ENCODE measurements around the gene OR51E1.

Gene OR51E1, protein sequence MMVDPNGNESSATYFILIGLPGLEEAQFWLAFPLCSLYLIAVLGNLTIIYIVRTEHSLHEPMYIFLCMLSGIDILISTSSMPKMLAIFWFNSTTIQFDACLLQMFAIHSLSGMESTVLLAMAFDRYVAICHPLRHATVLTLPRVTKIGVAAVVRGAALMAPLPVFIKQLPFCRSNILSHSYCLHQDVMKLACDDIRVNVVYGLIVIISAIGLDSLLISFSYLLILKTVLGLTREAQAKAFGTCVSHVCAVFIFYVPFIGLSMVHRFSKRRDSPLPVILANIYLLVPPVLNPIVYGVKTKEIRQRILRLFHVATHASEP

DNA sequence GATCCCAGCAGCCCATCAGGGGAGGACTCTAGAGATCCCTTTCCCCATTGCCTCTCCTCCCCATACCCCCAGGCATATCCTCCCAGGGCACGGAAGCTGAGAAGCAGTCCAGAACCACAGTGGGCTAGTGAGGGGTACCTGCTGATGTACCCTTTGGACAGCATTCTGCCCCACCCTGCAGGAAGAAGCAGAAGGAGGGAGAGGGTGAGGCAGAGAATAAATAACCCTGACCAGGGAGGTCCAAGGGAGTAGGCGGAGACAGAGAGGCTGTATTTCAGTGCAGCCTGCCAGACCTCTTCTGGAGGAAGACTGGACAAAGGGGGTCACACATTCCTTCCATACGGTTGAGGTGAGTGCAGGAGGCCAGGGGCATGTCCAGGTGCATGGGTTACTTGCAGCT is at the start of gene OR51E1:
Gene OR51E1 (plus strand): TSS at position 301 of the 400 bp plus-strand sequence. CDS start 8,545 bp downstream, outside the sequence.
- peak within 1 kb of the TSS in 1 of 2 donors; percentile 3 for H3K27ac ChIP-seq
- H3K4me3 ChIP-seq = peak within 1 kb of the TSS; percentile 31

DNA sequence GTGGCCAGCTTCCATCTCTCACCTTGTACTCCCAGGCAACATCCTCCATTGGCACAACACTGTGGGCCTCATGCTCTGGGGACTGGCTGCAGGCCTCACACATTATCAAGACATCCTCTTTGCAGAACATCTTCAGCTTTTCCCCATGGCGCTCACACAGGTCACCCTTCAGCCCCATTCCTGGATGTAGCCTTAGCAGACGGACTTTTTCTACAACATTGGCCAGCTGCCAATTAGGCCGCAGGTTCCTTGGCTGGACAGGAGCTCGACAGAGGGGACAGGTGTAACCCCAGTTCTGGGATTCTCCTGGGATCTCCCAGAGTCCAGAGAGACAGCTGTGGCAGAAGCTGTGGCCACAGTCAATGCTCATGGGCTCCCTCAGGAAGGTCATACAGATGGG is 38.7 kb upstream of the OR51E1 start:
- TF ChIP-seq, protein P1, sequence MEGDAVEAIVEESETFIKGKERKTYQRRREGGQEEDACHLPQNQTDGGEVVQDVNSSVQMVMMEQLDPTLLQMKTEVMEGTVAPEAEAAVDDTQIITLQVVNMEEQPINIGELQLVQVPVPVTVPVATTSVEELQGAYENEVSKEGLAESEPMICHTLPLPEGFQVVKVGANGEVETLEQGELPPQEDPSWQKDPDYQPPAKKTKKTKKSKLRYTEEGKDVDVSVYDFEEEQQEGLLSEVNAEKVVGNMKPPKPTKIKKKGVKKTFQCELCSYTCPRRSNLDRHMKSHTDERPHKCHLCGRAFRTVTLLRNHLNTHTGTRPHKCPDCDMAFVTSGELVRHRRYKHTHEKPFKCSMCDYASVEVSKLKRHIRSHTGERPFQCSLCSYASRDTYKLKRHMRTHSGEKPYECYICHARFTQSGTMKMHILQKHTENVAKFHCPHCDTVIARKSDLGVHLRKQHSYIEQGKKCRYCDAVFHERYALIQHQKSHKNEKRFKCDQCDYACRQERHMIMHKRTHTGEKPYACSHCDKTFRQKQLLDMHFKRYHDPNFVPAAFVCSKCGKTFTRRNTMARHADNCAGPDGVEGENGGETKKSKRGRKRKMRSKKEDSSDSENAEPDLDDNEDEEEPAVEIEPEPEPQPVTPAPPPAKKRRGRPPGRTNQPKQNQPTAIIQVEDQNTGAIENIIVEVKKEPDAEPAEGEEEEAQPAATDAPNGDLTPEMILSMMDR (IDR thresholded peaks at IDR 0.05) = no peak
- no peak overlapping the region for H3K4me3 ChIP-seq
- H3K27ac ChIP-seq = no peak overlapping the region
- no peak for DNase-seq (ENCODE audit: low spot score)

More for the DNA sequence above, at the start of gene OR51E1:
- no peak for DNase-seq (ENCODE audit: low spot score)
- TF ChIP-seq, protein P1 (IDR thresholded peaks at IDR 0.05) = no peak

DNA sequence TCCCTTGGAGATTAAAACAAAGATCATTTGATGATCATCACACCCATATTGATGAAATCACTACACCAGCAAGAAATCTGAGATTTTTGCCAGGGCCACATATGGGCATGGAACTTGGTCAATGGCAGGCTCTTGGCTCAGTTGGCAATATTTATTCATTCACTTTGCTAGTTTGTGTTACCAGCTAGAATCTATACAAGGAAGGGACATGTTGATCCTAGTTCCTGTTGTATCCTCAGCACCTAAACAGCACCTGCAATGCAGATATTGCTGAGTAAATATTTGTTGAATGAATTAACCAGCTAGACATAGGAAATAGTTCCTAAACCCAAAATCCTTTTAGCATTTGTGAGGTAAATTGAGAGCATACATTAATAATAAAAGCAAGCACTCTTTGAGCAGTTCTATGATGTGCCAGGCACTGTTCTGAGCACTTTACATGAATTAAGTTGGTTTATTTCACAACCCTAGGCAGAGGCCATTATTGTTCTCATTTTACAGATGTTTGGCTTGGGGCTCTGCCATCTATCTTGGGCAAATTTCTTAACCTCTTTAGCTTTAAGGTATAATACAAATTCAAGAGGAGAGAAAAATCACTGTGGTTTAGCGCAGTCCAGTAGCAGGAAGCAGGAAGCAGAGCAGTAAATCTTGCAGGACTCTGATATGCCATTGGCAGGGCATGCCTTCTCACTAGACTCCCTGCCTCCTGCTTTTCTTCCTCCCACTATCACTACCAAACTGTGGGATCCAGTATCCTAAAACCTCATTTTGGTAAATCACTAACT is 37.4 kb upstream of the OR51E1 start:
- peak overlapping the region; percentile 72 for H3K4me3 ChIP-seq
- H3K27ac ChIP-seq = peak overlapping the region in 1 of 2 donors; percentile 87
- DNase-seq (ENCODE audit: low spot score) = no peak
- TF ChIP-seq, protein P1 (IDR thresholded peaks at IDR 0.05) = no peak

DNA sequence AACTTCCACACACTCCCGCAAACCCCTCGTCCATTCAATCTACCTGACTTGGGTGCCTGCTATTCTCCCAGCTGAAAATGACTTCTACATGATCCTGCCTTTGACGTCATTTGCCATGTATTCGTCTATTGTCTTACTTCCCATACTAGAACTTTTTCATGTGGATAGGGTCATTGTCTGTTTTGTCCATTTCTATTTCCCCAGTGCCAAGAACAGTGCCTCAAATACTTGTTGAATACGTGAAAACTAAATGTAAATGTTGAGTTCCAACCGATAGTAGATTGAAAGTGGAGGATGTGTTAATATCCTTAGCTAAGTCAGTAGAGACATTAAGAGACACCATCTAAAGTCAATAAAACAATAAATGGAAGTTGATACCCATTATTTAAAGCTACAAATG is 36.7 kb upstream of the OR51E1 start:
- DNase-seq (ENCODE audit: low spot score) = no peak
- H3K27ac ChIP-seq = peak overlapping the region in 1 of 2 donors; percentile 87
- TF ChIP-seq, protein P1 (IDR thresholded peaks at IDR 0.05) = no peak

DNA sequence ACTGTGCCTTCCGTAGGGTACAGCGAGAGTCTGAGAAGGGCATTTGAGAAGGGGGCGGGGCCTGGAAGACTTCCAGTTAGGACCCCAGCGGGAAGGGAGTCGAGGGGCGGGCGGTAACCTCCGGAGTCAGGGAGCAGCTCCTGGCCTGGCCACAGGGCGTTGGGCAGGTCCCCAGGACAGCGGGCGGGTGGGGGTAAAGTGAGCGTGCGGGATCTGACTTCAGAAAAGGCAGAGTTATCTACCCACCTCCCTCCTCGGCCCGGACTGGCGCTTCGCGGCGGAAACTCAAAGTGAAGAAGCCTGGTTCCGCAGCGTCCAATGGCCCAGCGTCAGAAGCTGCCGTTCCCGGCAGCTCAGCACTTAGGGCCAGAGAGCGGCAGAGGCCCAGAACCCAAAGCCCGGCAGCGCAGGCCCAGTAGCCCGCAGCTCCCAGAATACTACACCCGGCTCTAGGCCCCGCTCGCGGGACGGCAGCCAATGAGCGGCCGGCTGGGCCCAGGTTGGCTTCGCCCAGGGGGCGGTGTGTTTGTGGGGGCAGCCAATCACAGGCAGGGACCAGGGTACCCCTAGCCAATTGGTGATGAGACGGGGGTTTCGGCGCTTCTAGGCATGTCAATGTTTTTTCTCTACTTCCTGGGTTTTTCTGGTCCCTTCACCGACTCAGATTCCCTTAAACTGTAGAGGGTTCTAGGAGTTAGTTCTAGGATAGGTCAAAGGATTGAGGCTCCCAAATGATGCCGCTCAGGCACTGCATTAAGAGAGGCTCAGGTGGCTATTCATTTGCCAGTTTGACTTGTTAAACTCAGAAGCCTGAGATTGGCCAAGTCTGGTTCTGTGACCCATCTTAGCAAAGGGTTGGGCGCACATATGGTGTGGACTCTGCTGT is 35.8 kb upstream of the OR51E1 start, which contains the start of gene TRIM68:
Gene TRIM68 (minus strand): TSS at position 451 of the 886 bp plus-strand sequence. CDS start 2,727 bp downstream, outside the sequence.
- TF ChIP-seq, protein P1 (IDR thresholded peaks at IDR 0.05) = no peak
- peak within 1 kb of the TSS; percentile 87 to 90 for H3K27ac ChIP-seq

More for the DNA sequence above, 36.7 kb upstream of the OR51E1 start:
- peak overlapping the region; percentile 72 for H3K4me3 ChIP-seq

DNA sequence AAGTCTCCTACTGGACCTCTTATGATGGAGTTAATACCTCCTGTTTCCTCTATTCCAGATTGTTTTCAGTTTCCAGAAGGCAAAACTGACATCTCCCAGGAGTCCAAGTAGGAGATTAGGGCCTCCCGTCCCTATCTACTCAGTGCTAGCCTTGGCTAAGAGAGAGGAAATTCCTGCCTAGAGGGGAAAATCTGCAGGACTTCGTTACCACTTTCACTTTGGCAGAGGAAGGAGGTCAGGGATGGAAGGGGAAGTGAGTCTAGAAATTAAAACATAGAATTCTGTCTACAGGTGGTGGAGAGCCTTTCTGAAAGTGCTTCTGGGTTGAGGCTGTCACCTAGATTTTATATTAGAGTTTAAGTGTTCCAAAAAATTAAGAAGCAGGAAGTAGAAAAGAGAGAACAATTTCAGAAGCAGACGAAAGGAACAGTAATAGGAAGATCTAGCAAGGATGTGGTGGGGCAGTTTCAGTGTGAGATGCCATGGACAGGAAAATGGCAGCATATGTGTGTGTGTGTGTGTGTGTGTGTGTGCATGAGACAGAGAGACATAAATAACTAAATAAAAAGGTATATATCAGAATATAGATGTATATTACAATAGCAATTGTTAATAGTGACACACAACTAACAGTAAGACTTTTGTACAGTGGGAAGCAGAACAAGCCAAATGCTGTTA is 33.4 kb upstream of the OR51E1 start:
- Histone ChIP-seq H3K4me3 (peak overlapping the region; percentile 58), H3K27ac (peak overlapping the region in 1 of 2 donors; percentile 54)

More for the DNA sequence above, 35.8 kb upstream of the OR51E1 start, which contains the start of gene TRIM68:
- peak; percentile 98 for DNase-seq (ENCODE audit: low spot score)
- peak within 1 kb of the TSS; percentile 72 for H3K4me3 ChIP-seq

More for the DNA sequence above, 33.4 kb upstream of the OR51E1 start:
- no peak for DNase-seq (ENCODE audit: low spot score)
- TF ChIP-seq, protein P1 (IDR thresholded peaks at IDR 0.05) = no peak

Measured in coronary artery (tissue), 2 donors.